GM18505 (cell line): ENCODE measurements around the gene SOHLH1.

Experiments used
- ATAC-seq: cut with Tn5 transposase; IDR thresholded peaks from one replicate; pipeline ENCODE4 v1.9.1; 2021; ENCODE audit not compliant: unreplicated experiment
- POLR2A ChIP-seq: IDR thresholded peaks from 4 replicates; pipeline ENCODE4 v1.6.1; 2011; ENCODE audit warnings: borderline replicate concordance; ENCODE audit not compliant: insufficient read depth, insufficient read length; ENCODE audit errors: extremely low read depth

SOHLH1 gene, protein sequence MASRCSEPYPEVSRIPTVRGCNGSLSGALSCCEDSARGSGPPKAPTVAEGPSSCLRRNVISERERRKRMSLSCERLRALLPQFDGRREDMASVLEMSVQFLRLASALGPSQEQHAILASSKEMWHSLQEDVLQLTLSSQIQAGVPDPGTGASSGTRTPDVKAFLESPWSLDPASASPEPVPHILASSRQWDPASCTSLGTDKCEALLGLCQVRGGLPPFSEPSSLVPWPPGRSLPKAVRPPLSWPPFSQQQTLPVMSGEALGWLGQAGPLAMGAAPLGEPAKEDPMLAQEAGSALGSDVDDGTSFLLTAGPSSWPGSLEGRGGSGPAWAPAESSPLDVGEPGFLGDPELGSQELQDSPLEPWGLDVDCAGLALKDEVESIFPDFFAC

DNA sequence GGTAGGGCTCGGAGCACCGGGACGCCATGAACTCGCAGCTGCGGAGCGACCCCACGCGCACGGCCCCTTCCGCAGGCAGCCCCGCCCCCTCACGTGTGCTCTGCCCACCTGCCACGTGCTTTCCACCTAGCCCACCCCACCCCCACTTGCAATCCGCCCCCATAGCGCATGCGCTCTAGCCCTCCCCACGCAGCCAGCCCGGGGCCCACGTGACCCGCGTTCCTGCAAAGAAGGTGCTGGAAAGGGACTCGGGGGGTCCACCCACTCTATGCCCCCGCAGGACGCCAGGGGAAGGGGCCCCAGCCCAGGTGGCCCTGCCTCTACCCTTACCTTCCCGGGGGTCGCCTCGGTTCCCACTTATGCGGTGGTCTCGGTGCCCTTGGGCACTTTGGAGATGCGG, at the start of gene SOHLH1:
Gene SOHLH1, minus strand, starts transcription at position 42 of the 400 bp plus-strand sequence. Its CDS starts 14 bp downstream, at position 28.
- no peak for TF ChIP-seq POLR2A

GRCh38 chr9:135748676-135749075, 49.4 kb upstream of the SOHLH1 start:
- no peak for ATAC-seq
- no peak for TF ChIP-seq POLR2A

More for the DNA sequence above, at the start of gene SOHLH1:
- no peak for ATAC-seq

- TF ChIP-seq POLR2A, result no peak
These were observed 48.0 kb upstream of the SOHLH1 start for GRCh38 chr9:135747311-135747710.

GRCh38 chr9:135746565-135746964, 47.3 kb upstream of the SOHLH1 start:
- no peak for ATAC-seq
- TF ChIP-seq POLR2A, result no peak

More at GRCh38 chr9:135747311-135747710, 48.0 kb upstream of the SOHLH1 start:
- no peak for ATAC-seq

- no peak for TF ChIP-seq POLR2A
- no peak for ATAC-seq
These were observed 46.5 kb upstream of the SOHLH1 start for GRCh38 chr9:135745686-135746324.

DNA sequence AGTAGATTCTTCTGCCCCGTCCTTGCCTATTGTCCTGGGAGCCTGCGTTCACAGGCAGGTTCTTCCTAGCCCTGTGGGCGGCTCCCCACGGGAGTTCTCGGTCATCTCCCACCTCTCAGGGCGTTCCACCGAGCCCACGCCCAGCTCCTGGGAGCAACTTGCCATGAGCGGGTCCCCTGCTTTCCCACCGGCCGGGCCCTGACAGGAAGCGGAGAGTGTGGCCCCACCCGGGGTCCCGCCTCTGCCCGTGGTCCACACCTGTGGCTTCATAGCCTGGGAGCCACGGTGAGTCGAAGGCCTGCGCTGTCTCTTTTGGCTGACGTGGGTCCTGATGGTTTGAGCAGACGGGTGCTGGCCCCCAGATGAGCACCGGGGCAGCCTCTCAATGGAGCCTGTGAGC, 45.9 kb upstream of the SOHLH1 start:
- ATAC-seq, result no peak
- no peak for TF ChIP-seq POLR2A

DNA sequence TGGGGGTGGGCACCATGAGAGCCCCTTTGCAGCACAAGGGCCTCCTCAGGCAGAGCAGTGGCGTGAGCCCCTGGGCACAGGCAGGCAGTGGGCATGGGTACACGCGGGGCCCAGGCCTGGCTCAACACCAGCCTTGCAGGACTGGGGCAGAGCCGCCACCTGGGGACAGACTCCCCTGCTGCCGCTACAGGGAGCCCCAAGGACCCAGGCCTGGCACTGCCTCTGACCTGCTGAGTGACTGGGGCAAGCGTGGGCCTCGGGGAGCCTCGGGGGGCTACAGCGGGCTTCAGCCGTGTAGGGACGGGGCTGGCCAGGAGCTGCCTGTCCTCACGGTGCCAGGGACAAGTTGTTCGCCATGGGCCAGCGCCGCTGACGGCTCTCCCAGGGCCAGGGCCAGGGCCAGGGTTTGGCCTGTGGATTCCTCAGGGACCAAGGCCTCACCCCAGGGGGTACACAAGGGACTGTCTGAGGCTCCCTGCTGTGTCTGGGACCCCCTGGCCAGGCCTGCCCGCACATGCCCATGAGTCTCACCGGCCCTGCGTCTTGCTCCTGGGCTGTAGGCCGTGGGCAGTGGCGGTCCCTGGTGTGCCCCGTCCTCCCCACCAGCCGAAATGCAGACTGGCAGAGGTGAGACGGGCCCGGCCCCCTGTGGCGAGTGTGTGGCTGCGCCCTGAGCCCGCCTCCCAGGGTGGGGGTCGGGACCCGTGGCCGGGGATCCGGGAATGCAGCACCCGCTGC, 45.2 kb upstream of the SOHLH1 start:
- ATAC-seq, result no peak
- no peak for TF ChIP-seq POLR2A

DNA sequence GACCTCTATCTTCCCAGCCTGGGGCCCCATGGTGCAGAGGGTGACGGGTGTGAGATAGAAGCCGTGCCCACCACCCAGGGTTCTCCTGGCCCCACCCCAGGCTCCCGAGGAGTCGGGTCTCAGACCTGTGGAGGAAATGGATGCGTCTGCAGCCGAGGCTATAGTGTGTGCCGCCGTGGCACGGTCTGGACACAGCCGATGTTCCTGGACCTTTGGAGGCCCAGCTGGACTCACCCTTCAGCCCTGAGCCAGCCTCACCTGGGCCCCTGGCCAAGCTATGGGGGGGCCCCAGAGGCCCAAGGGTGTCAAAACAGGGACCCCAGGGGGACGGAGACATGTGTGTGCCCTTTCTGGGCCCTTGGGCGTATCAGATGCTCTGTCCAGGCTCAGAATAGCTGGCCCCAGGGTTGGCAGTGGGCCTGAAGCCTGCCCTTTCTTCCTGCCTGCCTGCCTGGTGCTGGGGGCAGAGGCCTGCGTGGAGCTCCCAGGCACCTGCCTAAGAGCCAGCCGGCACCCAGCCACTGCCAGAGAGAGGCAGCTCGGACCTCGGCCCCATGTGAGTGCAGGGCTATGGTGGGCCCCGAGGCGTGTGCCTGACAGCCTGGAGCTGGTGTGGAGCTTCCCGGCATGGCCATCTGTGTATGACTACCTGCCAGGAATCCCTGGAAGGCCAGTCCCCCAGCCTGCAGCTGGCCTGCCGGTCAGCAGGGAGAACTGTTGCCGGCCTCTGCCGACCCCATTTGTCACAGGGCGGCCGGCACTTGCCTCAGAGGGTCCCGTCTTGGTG, 44.5 kb upstream of the SOHLH1 start:
- ATAC-seq, result no peak
- no peak for TF ChIP-seq POLR2A

DNA sequence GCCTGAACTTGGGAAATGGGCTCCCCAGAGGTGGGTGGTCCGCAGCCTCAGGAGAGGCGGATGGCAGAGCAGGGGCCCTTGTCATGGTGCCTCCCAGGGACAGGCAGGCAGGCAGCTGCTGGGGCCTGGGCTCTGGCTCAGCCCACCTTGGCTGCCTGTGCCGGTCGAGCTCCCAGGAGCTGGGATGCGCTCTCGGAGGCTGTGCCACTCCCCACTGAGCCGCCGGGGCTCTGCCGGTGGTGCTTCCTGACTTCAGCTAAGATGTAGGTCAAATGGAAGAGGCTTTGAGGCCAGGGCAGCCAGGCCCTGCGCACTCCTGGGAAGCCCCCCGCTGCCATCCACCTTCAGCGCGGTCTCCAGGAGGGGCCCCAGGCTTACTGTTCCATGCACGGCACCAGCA, 43.7 kb upstream of the SOHLH1 start:
- ATAC-seq, result no peak
- TF ChIP-seq POLR2A, result no peak

DNA sequence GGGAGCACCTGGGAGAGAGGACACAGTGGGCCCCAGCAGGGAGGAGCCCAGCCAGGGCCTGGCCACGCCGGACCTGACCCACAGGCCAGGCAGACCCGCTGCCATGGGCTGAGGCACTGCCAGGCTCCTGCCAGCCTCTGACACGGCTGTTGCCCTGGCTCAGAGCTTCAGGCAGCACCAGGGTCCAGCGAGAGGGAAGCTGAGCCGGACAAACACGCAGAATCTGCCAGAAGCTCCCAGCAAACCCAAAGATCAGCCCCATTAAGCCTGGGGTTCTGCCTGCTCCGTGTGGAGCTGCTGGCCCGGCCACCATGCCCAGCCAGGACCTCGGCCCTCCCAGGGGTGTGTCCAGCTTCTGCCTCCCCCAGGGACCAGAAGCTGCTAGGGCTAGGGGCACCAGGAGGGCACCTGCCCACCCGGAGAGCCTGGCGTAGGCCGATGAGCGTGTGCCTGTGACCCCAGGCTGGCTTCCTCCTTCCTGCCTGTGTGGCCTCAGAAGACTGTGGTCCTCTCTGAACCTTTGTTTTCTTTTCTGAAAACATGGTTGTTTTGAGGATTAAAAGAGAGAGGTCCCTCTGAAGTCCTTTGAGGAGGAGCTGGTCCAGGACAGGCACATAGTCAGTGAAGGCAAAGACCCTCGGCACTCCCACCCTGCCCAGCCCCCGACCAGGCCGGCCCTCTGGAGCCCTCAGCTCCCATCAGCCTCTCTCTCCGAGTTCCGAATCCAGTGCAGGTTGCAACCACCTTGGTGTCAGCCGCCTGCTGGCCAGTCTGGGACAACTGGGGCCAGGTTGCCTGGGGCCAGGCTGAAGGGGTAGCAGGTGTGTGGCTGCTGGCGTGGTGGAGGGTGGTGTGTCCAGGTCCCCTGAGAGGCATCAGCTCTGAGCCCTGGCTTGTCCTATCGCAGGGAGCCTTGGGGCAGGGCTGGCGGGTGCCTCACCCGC, 42.3 kb upstream of the SOHLH1 start:
- no peak for TF ChIP-seq POLR2A
- no peak for ATAC-seq

DNA sequence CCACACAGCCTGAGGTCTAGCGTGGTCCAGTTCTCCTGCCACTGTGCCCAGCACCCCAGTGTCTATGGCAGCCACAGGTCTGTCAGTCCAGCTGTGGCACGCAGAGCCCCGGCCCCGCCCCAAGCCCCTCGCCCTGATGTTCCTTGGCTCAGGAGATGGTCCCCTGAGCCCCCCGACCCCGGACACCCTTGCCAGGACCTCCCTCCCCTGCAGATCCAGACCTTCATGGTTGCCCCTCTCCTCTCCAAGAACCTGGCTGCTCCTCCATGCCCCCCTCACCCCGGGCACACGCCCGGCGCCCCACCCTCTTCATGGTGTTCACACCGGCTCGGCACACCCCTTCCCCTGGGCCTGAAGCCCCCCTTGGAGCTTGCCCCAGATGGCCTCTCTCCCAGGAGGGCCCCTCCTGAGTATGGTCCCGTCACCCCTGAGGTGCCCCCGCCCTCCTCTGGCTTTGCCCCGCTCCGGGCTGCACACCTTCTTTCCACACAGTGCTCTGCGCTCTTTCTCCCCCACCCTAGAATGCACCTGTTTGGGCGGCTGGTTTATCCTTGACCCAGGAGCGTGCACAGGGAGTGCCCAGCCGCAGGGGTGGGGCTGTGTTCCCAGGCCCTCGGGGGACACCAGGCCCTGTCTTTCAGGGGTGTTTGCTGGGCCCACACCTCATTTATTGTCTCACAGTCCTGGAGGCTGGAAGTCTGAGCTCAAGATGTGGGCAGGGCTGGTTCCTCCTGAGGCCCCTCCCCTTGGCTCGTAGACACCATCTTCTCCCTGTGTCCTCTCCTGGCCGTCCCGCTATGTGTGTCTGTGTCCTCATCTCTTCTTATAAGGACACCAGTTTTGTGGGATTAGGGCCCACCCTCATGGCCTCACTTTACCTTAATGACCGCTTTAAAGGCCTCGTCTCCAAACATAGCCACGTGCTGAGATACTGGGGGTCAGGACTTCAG, 40.3 kb upstream of the SOHLH1 start:
- no peak for ATAC-seq
- TF ChIP-seq POLR2A, result no peak
